Measurements from ENCODE around the gene PCNX2.
"Not testable (repeated sequence)": the region's sequence is repeated elsewhere in the genome, so short reads cannot be mapped to it uniquely, and the experiment has no call there.

The PCNX2 gene

DNA sequence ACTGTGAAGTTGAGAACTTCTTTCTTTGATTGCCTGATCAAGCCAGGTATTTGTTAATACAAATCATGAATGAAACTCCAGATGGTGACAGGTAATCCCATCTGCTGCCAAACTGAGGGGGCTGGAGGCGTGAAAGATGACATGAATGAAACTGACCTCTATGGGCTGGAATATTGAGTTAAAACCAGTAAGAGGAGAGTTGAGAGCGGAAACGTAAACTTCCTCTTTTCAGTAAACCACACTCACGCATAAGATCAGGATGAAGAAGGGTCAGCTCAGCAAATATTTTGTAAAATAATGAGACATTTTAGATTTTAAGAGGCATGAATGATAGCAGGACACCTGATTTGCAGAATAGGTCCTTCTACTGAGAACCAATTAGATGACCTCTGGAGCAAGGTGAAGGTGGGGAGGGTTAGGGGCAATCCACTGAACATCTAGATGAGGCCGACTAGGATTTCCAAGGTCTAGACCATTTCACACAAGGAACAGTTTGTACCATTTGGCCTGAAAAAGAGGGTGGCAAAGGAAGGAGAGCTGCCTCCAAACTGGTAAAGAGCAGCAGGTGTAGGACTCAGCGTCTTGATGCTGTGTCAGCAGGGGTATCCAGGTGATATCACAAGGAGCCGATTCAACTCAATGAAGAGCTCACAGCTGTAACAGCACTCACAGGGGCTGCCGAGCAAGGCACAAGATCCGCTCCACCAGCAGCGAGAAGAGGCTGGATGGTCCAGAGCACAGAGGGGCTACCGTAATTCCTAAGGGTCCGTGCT lies 212.6 kb downstream of the PCNX2 start:
- Histone ChIP-seq H4K5ac (ENCODE audit: low read length) (no peak overlapping the region), H3K4me3 (ENCODE audit: low read length) (no peak overlapping the region), H3K79me1 (ENCODE audit: low read length) (no peaks in the 10 kb centered on the region), H3K9ac (ENCODE audit: low read length) (no peak overlapping the region), H2BK5ac (ENCODE audit: low read length) (no peak overlapping the region), H4K8ac (ENCODE audit: low read depth, low read length) (no peak overlapping the region), H3K4me2 (ENCODE audit: low read length) (no peak overlapping the region), H2BK15ac (replicated peaks; ENCODE audit: low read depth) (no peak overlapping the region), H3K27ac (ENCODE audit: low read depth, low read length) (no peak overlapping the region), H3K79me2 (ENCODE audit: control insufficient read depth, insufficient read depth, low read length) (no peaks in the 10 kb centered on the region), H3K4ac (ENCODE audit: low read depth, low read length) (no peak overlapping the region), H3K56ac (ENCODE audit: low read length) (no peak overlapping the region), H2AK5ac (ENCODE audit: low read length) (no peak overlapping the region), H3K18ac (ENCODE audit: low read length) (no peak overlapping the region), H3K23ac (ENCODE audit: low read length) (no peak overlapping the region), H3K36me3 (ENCODE audit: control insufficient read depth, insufficient read depth, low read length) (no peaks in the 10 kb centered on the region), H3K4me1 (ENCODE audit: control insufficient read depth, low read depth, low read length) (peaks cover 1% of the 10 kb centered on the region), H3K27me3 (ENCODE audit: insufficient read depth, low read length, poor library complexity) (no peaks in the 10 kb centered on the region), H2BK120ac (ENCODE audit: low read depth, low read length) (no peak overlapping the region)
- WGBS (ENCODE audit: extremely low coverage, insufficient coverage, low lambda C conversion rate): no CpG with 5 or more reads among the region's 12 CpGs
- no peak for DNase-seq

DNA sequence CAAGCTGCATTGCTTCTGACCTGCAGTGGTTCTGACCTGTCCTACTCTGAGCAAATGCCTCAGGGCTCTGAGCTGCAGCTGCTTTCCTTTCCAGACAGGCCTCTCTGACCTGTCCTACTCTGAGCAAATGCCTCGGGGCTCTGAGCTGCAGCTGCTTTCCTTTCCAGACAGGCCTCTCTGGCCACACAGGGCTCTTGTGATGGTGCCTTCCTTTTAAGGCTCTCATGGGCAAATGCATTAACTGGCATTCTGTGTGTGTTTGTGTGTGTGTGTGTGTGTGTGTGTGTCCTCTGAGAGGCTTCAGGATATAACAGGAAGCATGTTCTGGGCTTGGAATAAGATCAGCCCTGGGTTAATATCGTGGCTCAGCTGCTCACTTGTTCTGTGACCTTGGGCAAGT lies 213.8 kb downstream of the PCNX2 start:
- peak; percentile 64 for DNase-seq
- H3K27me3 ChIP-seq (ENCODE audit: insufficient read depth, low read length, poor library complexity): no peaks in the 10 kb centered on the region
- no peaks in the 10 kb centered on the region for H3K79me1 ChIP-seq (ENCODE audit: low read length)
- H3K23ac ChIP-seq (ENCODE audit: low read length): no peak overlapping the region
- no CpG with 5 or more reads among the region's 2 CpGs for WGBS (ENCODE audit: extremely low coverage, insufficient coverage, low lambda C conversion rate)
- H2AK5ac ChIP-seq (ENCODE audit: low read length): no peak overlapping the region
- no peak overlapping the region for H2BK5ac ChIP-seq (ENCODE audit: low read length)
- H3K27ac ChIP-seq (ENCODE audit: low read depth, low read length): no peak overlapping the region
- no peaks in the 10 kb centered on the region for H3K36me3 ChIP-seq (ENCODE audit: control insufficient read depth, insufficient read depth, low read length)
- H3K18ac ChIP-seq (ENCODE audit: low read length): no peak overlapping the region
- H2BK15ac ChIP-seq (replicated peaks; ENCODE audit: low read depth): no peak overlapping the region
- H3K4me2 ChIP-seq (ENCODE audit: low read length): no peak overlapping the region
- H3K4me3 ChIP-seq (ENCODE audit: low read length): no peak overlapping the region
- no peak overlapping the region for H4K8ac ChIP-seq (ENCODE audit: low read depth, low read length)
- no peak overlapping the region for H4K5ac ChIP-seq (ENCODE audit: low read length)
- H3K4me1 ChIP-seq (ENCODE audit: control insufficient read depth, low read depth, low read length): peaks cover 1% of the 10 kb centered on the region
- no peaks in the 10 kb centered on the region for H3K79me2 ChIP-seq (ENCODE audit: control insufficient read depth, insufficient read depth, low read length)
- H3K9ac ChIP-seq (ENCODE audit: low read length): no peak overlapping the region
- no peak overlapping the region for H3K4ac ChIP-seq (ENCODE audit: low read depth, low read length)
- H2BK120ac ChIP-seq (ENCODE audit: low read depth, low read length): no peak overlapping the region
- H3K56ac ChIP-seq (ENCODE audit: low read length): no peak overlapping the region

DNA sequence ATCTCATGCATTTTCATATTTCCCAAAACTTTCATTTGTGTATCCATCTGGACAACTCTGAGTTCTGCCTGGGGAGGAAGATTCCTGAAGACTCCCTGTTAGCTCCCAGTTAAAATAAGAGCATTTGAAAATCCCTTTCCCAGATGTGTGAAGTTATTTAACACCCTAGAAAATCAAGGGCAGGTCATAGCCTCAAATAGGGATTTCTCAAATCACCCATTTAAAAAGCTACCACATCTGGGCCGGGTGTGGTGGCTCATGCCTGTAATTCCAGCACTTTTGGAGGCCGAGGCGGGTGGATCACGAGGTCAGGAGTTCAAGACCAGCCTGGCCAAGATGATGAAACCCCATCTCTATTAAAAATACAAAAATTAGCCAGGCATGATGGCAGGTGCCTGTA lies 214.7 kb downstream of the PCNX2 start:
- no CpG with 5 or more reads among the region's 4 CpGs for WGBS (ENCODE audit: extremely low coverage, insufficient coverage, low lambda C conversion rate)
- not testable (repeated sequence) for H3K79me2 ChIP-seq (ENCODE audit: control insufficient read depth, insufficient read depth, low read length)

DNA sequence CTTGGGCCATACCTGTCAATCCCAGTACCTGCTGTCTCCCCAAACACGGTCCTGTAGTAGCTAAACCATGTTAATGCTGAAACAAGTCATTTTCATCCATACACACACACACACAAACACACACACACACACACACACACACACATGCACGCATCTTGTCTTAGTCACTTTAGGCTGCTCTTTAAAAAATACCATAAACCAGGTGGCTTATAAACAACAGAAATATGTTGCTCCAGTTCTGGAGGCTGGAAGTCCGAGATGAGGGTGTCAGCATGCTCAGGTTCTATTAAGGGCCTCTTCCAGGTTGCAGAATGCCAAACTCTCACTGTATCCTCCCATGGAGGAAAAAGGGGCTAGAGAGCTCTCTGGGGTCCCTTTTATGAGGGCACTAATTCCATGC lies 215.2 kb downstream of the PCNX2 start:
- Histone ChIP-seq H3K79me1 (ENCODE audit: low read length) (no peaks in the 10 kb centered on the region), H4K8ac (ENCODE audit: low read depth, low read length) (no peak overlapping the region), H3K23ac (ENCODE audit: low read length) (no peak overlapping the region), H3K56ac (ENCODE audit: low read length) (no peak overlapping the region), H2BK15ac (replicated peaks; ENCODE audit: low read depth) (no peak overlapping the region), H3K27ac (ENCODE audit: low read depth, low read length) (no peak overlapping the region), H3K4me3 (ENCODE audit: low read length) (no peak overlapping the region), H3K36me3 (ENCODE audit: control insufficient read depth, insufficient read depth, low read length) (no peaks in the 10 kb centered on the region), H3K4me2 (ENCODE audit: low read length) (no peak overlapping the region), H3K27me3 (ENCODE audit: insufficient read depth, low read length, poor library complexity) (no peaks in the 10 kb centered on the region), H3K4ac (ENCODE audit: low read depth, low read length) (no peak overlapping the region), H3K4me1 (ENCODE audit: control insufficient read depth, low read depth, low read length) (peaks cover 1% of the 10 kb centered on the region), H2BK5ac (ENCODE audit: low read length) (no peak overlapping the region), H3K9ac (ENCODE audit: low read length) (no peak overlapping the region), H2BK120ac (ENCODE audit: low read depth, low read length) (no peak overlapping the region), H3K18ac (ENCODE audit: low read length) (no peak overlapping the region), H4K5ac (ENCODE audit: low read length) (no peak overlapping the region), H2AK5ac (ENCODE audit: low read length) (no peak overlapping the region), H3K79me2 (ENCODE audit: control insufficient read depth, insufficient read depth, low read length) (no peaks in the 10 kb centered on the region)
- no peak for DNase-seq
- WGBS (ENCODE audit: extremely low coverage, insufficient coverage, low lambda C conversion rate): no CpG with 5 or more reads among the region's 3 CpGs

More for the DNA sequence above, 214.7 kb downstream of the PCNX2 start:
- not testable (repeated sequence) for H3K4me3 ChIP-seq (ENCODE audit: low read length); H3K79me1 ChIP-seq (ENCODE audit: low read length); H3K9ac ChIP-seq (ENCODE audit: low read length); H3K4me2 ChIP-seq (ENCODE audit: low read length); H3K18ac ChIP-seq (ENCODE audit: low read length); H3K36me3 ChIP-seq (ENCODE audit: control insufficient read depth, insufficient read depth, low read length); H3K4ac ChIP-seq (ENCODE audit: low read depth, low read length); H3K23ac ChIP-seq (ENCODE audit: low read length); H2AK5ac ChIP-seq (ENCODE audit: low read length); H4K8ac ChIP-seq (ENCODE audit: low read depth, low read length); H2BK15ac ChIP-seq (replicated peaks; ENCODE audit: low read depth); DNase-seq; H3K27me3 ChIP-seq (ENCODE audit: insufficient read depth, low read length, poor library complexity); H2BK5ac ChIP-seq (ENCODE audit: low read length); H3K4me1 ChIP-seq (ENCODE audit: control insufficient read depth, low read depth, low read length); H4K5ac ChIP-seq (ENCODE audit: low read length); H3K56ac ChIP-seq (ENCODE audit: low read length); H2BK120ac ChIP-seq (ENCODE audit: low read depth, low read length); H3K27ac ChIP-seq (ENCODE audit: low read depth, low read length)

DNA sequence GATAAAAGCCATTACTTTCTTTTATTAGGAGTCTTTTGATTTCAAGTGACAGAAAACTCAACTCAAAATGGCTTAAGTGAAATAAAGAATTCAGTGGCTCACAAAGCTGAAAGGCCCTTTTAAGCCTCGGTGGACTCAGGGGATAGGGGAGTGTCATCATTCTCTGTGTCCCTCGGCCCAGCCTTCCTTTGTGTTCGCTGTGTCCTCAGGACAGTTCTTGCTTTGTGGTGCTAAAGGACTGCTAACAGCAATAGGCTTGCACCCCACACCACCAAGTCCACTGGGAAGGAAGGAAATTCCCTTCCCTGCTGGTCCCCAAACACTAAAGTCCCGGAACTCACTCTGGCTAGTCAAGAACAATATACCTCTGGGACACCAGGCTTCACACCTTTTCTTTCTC lies 216.0 kb downstream of the PCNX2 start:
- Histone ChIP-seq H3K23ac (ENCODE audit: low read length) (no peak overlapping the region), H3K4me2 (ENCODE audit: low read length) (no peak overlapping the region), H3K27me3 (ENCODE audit: insufficient read depth, low read length, poor library complexity) (no peaks in the 10 kb centered on the region), H2BK15ac (replicated peaks; ENCODE audit: low read depth) (no peak overlapping the region), H2BK120ac (ENCODE audit: low read depth, low read length) (no peak overlapping the region), H2BK5ac (ENCODE audit: low read length) (no peak overlapping the region), H3K56ac (ENCODE audit: low read length) (no peak overlapping the region), H3K9ac (ENCODE audit: low read length) (no peak overlapping the region), H3K4me1 (ENCODE audit: control insufficient read depth, low read depth, low read length) (peaks cover 1% of the 10 kb centered on the region), H4K8ac (ENCODE audit: low read depth, low read length) (no peak overlapping the region), H2AK5ac (ENCODE audit: low read length) (no peak overlapping the region), H3K79me1 (ENCODE audit: low read length) (no peaks in the 10 kb centered on the region), H4K5ac (ENCODE audit: low read length) (no peak overlapping the region), H3K4me3 (ENCODE audit: low read length) (no peak overlapping the region), H3K18ac (ENCODE audit: low read length) (no peak overlapping the region), H3K79me2 (ENCODE audit: control insufficient read depth, insufficient read depth, low read length) (no peaks in the 10 kb centered on the region), H3K4ac (ENCODE audit: low read depth, low read length) (no peak overlapping the region), H3K36me3 (ENCODE audit: control insufficient read depth, insufficient read depth, low read length) (no peaks in the 10 kb centered on the region), H3K27ac (ENCODE audit: low read depth, low read length) (no peak overlapping the region)
- no peak for DNase-seq
- no CpG with 5 or more reads among the region's 4 CpGs for WGBS (ENCODE audit: extremely low coverage, insufficient coverage, low lambda C conversion rate)

DNA sequence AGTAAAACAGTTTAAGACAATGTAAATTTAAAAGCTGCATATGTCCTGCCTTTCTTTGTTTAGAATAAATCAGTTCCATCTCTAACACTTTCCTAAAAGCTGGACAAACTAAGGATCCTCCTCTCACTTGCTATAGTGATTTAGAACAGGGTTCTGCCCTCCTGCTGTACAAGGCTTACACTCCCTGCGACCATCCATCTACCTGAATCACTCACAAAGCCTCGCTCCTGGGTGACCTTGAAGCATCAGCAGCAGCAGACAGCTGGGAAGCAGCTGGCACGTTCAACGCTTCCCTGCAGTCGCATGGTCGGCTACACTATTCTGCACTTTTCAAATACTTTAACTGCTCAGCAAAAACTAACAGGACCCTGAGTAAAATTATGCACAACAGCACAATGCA lies 217.1 kb downstream of the PCNX2 start:
- Histone ChIP-seq H3K79me1 (ENCODE audit: low read length) (no peaks in the 10 kb centered on the region), H2AK5ac (ENCODE audit: low read length) (no peak overlapping the region), H2BK120ac (ENCODE audit: low read depth, low read length) (no peak overlapping the region), H3K79me2 (ENCODE audit: control insufficient read depth, insufficient read depth, low read length) (no peaks in the 10 kb centered on the region), H3K4ac (ENCODE audit: low read depth, low read length) (no peak overlapping the region), H3K4me2 (ENCODE audit: low read length) (no peak overlapping the region), H3K18ac (ENCODE audit: low read length) (no peak overlapping the region), H3K23ac (ENCODE audit: low read length) (no peak overlapping the region), H3K56ac (ENCODE audit: low read length) (no peak overlapping the region), H3K36me3 (ENCODE audit: control insufficient read depth, insufficient read depth, low read length) (no peaks in the 10 kb centered on the region), H3K27me3 (ENCODE audit: insufficient read depth, low read length, poor library complexity) (no peaks in the 10 kb centered on the region), H3K27ac (ENCODE audit: low read depth, low read length) (no peak overlapping the region), H2BK5ac (ENCODE audit: low read length) (no peak overlapping the region), H3K9ac (ENCODE audit: low read length) (no peak overlapping the region), H3K4me3 (ENCODE audit: low read length) (no peak overlapping the region), H2BK15ac (replicated peaks; ENCODE audit: low read depth) (no peak overlapping the region), H4K8ac (ENCODE audit: low read depth, low read length) (no peak overlapping the region), H4K5ac (ENCODE audit: low read length) (no peak overlapping the region), H3K4me1 (ENCODE audit: control insufficient read depth, low read depth, low read length) (peaks cover 1% of the 10 kb centered on the region)
- WGBS (ENCODE audit: extremely low coverage, insufficient coverage, low lambda C conversion rate): no CpG with 5 or more reads among the region's 6 CpGs
- DNase-seq: no peak
